Tibial artery (tissue), 4 donors: ENCODE results near the gene ARHGEF17.

Experiments used
- DNase-seq, 2 donors: peaks; one replicate each; pipeline ENCODE4 v3.0.0-alpha.2; 2019
- H3K27ac ChIP-seq, 2 donors: fragments of 200-600 bp; sonication (generic) in 1 of 2; 1 replicate in 1 of 2; 2 replicates in 1 of 2; pipeline ENCODE4 v1.5.1; 2018 to 2019; ENCODE audit warnings: mild to moderate bottlenecking in 1 of 2
- H3K27me3 ChIP-seq, 2 donors: fragments of 200-600 bp; sonication (generic) in 1 of 2; one replicate each; pipeline versions ENCODE4 v1.5.1 to v1.6.0; 2016 to 2019
- H3K36me3 ChIP-seq, 3 donors: fragments of 200-600 bp; sonication (generic) in 2 of 3; one replicate each; pipeline ENCODE4 v1.5.1; 2016 to 2019; ENCODE audit warnings: mild to moderate bottlenecking in 2 of 3
- H3K4me1 ChIP-seq, 4 donors: fragments of 200-600 bp; sonication (generic) in 2 of 4; 1 replicate in 3 of 4; 2 replicates in 1 of 4; pipeline ENCODE4 v1.5.1; 2016 to 2019
- H3K4me3 ChIP-seq, 2 donors: fragments of 200-600 bp; sonication (generic) in 1 of 2; 1 replicate in 1 of 2; 2 replicates in 1 of 2; pipeline ENCODE4 v1.5.1; 2018 to 2019; ENCODE audit warnings: mild to moderate bottlenecking in 2 of 2
- H3K9me3 ChIP-seq, 3 donors: fragments of 200-600 bp; sonication (generic) in 1 of 3; one replicate each; pipeline ENCODE4 v1.5.1; 2016 to 2019
- CTCF ChIP-seq, 2 experiments: fragments of 200-600 bp in 1 of 2; fragments of 450-650 bp in 1 of 2; IDR thresholded peaks; one replicate each; pipeline ENCODE4 v1.5.1; 2017 to 2019; ENCODE audit warnings: antibody characterized with exemption in 2 of 2, mild to moderate bottlenecking in 1 of 2, moderate library complexity in 1 of 2
- intact Hi-C: fragments of 100-400 bp; cut with DNase I; formaldehyde crosslinking; loops from one replicate; pipeline ENCODE4 v1.15.0; 2023; ENCODE audit warnings: low total_unique reads

The ARHGEF17 gene

GRCh38 chr11:73308003-73308960 lies at the start of gene ARHGEF17:
Gene ARHGEF17, plus strand, starts transcription at chr11:73308276. Its CDS starts 363 bp downstream, at chr11:73308639.
- H3K4me1 ChIP-seq: peaks cover 0 to 38% (median 28%) of the 10 kb centered on the region in 4 donors
- intact Hi-C loops: no loop called here
- peak in 1 of 2 experiments; percentile 21 for TF ChIP-seq CTCF (IDR thresholded peaks at IDR 0.05)
- H3K4me3 ChIP-seq: peak within 1 kb of the TSS; percentile 90 to 92
- peak within 1 kb of the TSS; percentile 97 for H3K27ac ChIP-seq
- DNase-seq: peak; percentile 76 to 95
- no peaks in the 10 kb centered on the region for H3K27me3 ChIP-seq
- no peaks in the 10 kb centered on the region for H3K9me3 ChIP-seq
- peaks cover 0 to 16% (median 13%) of the 10 kb centered on the region in 3 donors for H3K36me3 ChIP-seq

- no peaks in the 10 kb centered on the region for H3K27me3 ChIP-seq
- H3K4me1 ChIP-seq: peaks cover 3 to 29% (median 25%) of the 10 kb centered on the region in 4 donors
- DNase-seq: peak in 1 of 2 donors; percentile 42
- peak overlapping the region; percentile 89 to 95 for H3K27ac ChIP-seq
- H3K4me3 ChIP-seq: no peak overlapping the region
- intact Hi-C loops: no loop called here
- H3K9me3 ChIP-seq: no peaks in the 10 kb centered on the region
- no peaks in the 10 kb centered on the region for H3K36me3 ChIP-seq
- TF ChIP-seq CTCF (IDR thresholded peaks at IDR 0.05): no peak
These were observed 48.5 kb upstream of the ARHGEF17 start for GRCh38 chr11:73259406-73260126.

GRCh38 chr11:73260127-73260457 lies 48.0 kb upstream of the ARHGEF17 start:
- H3K27ac ChIP-seq: peak overlapping the region in 1 of 2 donors; percentile 95
- H3K4me3 ChIP-seq: no peak overlapping the region
- H3K36me3 ChIP-seq: no peaks in the 10 kb centered on the region
- no peaks in the 10 kb centered on the region for H3K27me3 ChIP-seq
- intact Hi-C loops: no loop called here
- DNase-seq: peak in 1 of 2 donors; percentile 19
- H3K9me3 ChIP-seq: no peaks in the 10 kb centered on the region
- H3K4me1 ChIP-seq: peaks cover 3 to 35% (median 30%) of the 10 kb centered on the region in 4 donors
- no peak for TF ChIP-seq CTCF (IDR thresholded peaks at IDR 0.05)

- no peak for TF ChIP-seq CTCF (IDR thresholded peaks at IDR 0.05)
- intact Hi-C loops: no loop called here
- Histone ChIP-seq H3K36me3 (no peaks in the 10 kb centered on the region), H3K4me1 (peaks cover 0 to 48% (median 38%) of the 10 kb centered on the region in 4 donors), H3K27ac (no peak overlapping the region), H3K9me3 (no peaks in the 10 kb centered on the region), H3K27me3 (no peaks in the 10 kb centered on the region), H3K4me3 (no peak overlapping the region)
- no peak for DNase-seq
These were observed 45.1 kb upstream of the ARHGEF17 start for GRCh38 chr11:73262851-73263495.

GRCh38 chr11:73263640-73264039 lies 44.4 kb upstream of the ARHGEF17 start:
- no peak for TF ChIP-seq CTCF (IDR thresholded peaks at IDR 0.05)
- Histone ChIP-seq H3K36me3 (no peaks in the 10 kb centered on the region), H3K9me3 (no peaks in the 10 kb centered on the region), H3K4me3 (no peak overlapping the region), H3K4me1 (peaks cover 0 to 42% (median 31%) of the 10 kb centered on the region in 4 donors), H3K27ac (no peak overlapping the region), H3K27me3 (no peaks in the 10 kb centered on the region)
- DNase-seq: no peak
- intact Hi-C loops: no loop called here
